ENCODE measurements around the gene PARP16.

DNA sequence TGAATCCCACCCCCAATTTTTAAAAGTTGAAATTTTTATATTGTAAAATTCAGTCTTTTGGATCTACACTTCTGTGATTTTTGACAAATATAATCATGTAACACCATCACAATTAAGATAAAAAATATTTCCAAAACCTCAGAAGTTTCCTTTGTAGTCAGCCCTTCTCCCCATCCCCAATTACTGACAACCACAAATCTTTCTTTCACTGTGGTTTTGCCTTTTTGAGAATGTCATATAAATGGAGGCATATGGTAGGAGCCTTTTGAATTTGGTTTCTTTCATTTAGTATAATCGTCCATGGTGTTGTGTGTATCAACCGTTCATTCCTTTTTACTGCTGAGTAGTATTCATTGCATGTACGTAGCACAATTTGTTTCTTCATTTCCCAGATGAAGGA is 67.5 kb downstream of the PARP16 start:
- TF ChIP-seq, protein P1, sequence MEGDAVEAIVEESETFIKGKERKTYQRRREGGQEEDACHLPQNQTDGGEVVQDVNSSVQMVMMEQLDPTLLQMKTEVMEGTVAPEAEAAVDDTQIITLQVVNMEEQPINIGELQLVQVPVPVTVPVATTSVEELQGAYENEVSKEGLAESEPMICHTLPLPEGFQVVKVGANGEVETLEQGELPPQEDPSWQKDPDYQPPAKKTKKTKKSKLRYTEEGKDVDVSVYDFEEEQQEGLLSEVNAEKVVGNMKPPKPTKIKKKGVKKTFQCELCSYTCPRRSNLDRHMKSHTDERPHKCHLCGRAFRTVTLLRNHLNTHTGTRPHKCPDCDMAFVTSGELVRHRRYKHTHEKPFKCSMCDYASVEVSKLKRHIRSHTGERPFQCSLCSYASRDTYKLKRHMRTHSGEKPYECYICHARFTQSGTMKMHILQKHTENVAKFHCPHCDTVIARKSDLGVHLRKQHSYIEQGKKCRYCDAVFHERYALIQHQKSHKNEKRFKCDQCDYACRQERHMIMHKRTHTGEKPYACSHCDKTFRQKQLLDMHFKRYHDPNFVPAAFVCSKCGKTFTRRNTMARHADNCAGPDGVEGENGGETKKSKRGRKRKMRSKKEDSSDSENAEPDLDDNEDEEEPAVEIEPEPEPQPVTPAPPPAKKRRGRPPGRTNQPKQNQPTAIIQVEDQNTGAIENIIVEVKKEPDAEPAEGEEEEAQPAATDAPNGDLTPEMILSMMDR (conservative IDR thresholded peaks at IDR 0.05 in 1 of 2, IDR thresholded peaks at IDR 0.05 in 1 of 2; ENCODE audit: low read depth in 1 of 2, low read length in 2 of 2) = no peak
- TF ChIP-seq EZH2 (IDR thresholded peaks at IDR 0.05; ENCODE audit: low read length, missing control alignments) = no peak

Measured in fibroblast of lung (primary cell).